Measurements from ENCODE around the gene RPA4.

Gene RPA4

DNA sequence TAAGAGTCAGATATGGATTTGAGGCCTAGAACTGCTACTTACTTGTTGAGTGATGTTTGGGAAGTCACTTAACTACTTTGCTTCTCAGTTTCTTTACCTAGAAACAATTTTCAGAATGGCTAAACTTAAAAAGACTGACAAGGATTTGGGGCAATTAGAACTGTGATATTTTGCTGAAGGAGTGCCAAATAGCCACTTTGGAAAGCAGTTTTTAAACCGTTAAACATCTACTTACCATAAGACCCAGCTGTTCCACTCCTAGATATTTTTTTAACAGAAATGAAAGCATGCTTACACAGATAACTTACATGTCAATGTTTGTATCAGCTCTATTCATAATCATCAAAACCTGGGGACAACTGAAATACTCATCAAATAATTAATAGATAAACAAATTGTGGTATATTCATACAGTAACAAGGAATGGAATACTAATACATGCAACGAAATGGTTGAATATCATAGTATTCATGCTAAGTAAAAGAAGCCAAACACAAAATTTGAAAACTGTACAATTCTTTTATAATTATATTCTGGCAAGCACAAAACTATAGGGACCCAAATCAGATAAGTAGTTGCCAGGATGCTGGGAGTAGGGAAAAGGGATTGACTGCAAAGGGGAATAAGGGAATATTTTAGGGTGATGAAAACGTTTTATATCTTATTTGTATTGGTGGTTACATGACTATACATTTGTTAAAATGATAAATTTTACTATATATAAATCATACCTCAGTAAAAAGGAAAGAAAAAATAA lies 24.0 kb downstream of the RPA4 start:
- no peaks in the 10 kb centered on the region for H3K4me1 Mint-ChIP-seq
- no peaks in the 10 kb centered on the region for H3K27me3 Mint-ChIP-seq
- H3K4me3 Mint-ChIP-seq, result no peak overlapping the region
- H3K36me3 Mint-ChIP-seq, result no peaks in the 10 kb centered on the region
- no peak for ATAC-seq (replicated peaks)
- no peaks in the 10 kb centered on the region for H3K9me3 Mint-ChIP-seq
- no peak for DNase-seq
- H3K27ac Mint-ChIP-seq, result no peak overlapping the region

DNA sequence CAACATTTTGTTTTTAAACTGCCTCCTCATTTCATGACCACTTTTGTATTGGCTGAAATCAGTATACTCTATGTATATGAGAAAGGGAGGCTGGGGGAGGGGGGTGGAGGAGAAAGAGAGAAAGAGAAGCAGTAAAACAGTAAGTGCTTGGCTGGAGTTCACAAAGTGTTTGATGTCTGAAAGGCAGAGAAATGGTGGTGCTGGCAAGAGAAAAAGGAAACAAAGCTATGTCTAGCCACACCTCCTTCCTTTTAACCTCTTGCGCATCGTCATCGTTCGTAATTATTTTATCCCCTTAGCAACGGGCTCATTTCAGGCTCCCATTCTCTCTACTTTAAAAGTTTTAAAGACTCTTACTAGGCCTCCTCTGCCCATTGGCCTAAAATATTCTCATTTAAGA lies 25.6 kb downstream of the RPA4 start:
- Mint-ChIP-seq H3K4me1 (peaks cover 0 to 2% of the 10 kb centered on the region in 2 donors), H3K4me3 (no peak overlapping the region), H3K27me3 (no peaks in the 10 kb centered on the region), H3K9me3 (no peaks in the 10 kb centered on the region), H3K36me3 (no peaks in the 10 kb centered on the region), H3K27ac (no peak overlapping the region)
- no peak for ATAC-seq (replicated peaks)
- no peak for DNase-seq

DNA sequence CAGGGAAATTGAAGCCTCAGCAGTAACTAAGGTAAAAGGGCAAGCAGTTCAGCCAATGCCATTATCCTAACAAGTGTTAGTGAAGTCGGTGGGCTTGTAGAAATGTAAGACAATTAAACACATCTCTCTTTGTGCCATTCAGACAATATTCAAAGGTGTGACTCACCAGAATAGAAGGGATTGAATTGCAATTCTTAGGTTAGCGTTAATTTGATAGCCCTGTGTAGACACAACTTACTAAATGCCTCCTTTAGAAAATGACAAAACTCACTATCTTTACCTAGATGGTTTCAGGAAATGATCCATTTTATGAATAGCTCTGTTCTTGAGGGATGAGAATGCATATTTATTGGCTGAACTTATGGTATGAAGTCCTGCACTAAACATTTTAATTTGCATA lies 35.2 kb downstream of the RPA4 start:
- Mint-ChIP-seq H3K4me1 (peaks cover 0 to 5% of the 10 kb centered on the region in 2 donors), H3K27me3 (no peaks in the 10 kb centered on the region), H3K9me3 (no peaks in the 10 kb centered on the region), H3K36me3 (peaks cover 0 to 7% of the 10 kb centered on the region in 2 donors), H3K4me3 (no peak overlapping the region), H3K27ac (no peak overlapping the region)
- ATAC-seq (replicated peaks), result no peak
- no peak for DNase-seq

DNA sequence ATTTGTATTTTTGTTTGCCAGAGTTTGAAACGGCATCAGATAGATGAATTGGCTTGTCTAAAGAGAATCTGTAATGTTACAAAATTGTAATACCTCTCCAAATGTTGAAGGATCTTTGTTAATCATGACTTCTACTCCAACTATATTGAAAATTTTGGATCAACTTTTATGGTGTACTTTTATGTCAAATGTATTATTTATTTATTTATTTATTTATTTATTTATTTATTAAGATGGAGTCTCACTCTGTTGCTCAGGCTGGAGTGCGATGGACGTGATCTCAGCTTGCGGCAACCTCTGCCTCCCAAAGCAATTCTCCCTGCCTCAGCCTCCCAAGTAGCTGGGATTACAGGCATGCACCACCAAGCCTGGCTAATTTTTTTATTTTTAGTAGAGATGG lies 36.0 kb downstream of the RPA4 start:
- ATAC-seq (replicated peaks) (no peak), DNase-seq (no peak)
- Mint-ChIP-seq H3K36me3 (peaks cover 0 to 7% of the 10 kb centered on the region in 2 donors), H3K9me3 (no peaks in the 10 kb centered on the region), H3K27me3 (no peaks in the 10 kb centered on the region), H3K27ac (no peak overlapping the region), H3K4me1 (no peaks in the 10 kb centered on the region), H3K4me3 (no peak overlapping the region)

DNA sequence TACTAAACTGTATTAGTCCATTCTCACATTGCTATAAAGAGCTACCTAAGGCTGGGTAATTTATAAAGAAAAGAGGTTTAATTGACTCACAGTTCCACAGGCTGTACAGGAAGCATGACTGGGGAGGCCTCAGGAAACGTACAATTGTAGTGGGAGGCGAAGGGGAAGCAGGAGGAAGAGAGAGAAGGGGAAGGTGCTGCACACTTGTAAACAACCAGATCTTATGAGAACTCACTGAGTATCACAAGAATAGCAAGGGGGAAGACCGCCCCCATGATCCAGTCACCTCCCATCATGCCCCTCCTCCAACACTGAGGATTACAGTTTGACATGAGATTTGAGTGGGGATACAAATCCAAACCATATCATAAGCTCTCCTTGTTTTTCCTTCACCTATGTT lies 40.9 kb downstream of the RPA4 start:
- Mint-ChIP-seq H3K4me3 (no peak overlapping the region), H3K9me3 (peaks cover 0 to 4% of the 10 kb centered on the region in 2 donors), H3K4me1 (no peaks in the 10 kb centered on the region), H3K27ac (no peak overlapping the region), H3K36me3 (peaks cover 0 to 7% of the 10 kb centered on the region in 2 donors), H3K27me3 (no peaks in the 10 kb centered on the region)
- no peak for DNase-seq
- ATAC-seq (replicated peaks), result no peak

DNA sequence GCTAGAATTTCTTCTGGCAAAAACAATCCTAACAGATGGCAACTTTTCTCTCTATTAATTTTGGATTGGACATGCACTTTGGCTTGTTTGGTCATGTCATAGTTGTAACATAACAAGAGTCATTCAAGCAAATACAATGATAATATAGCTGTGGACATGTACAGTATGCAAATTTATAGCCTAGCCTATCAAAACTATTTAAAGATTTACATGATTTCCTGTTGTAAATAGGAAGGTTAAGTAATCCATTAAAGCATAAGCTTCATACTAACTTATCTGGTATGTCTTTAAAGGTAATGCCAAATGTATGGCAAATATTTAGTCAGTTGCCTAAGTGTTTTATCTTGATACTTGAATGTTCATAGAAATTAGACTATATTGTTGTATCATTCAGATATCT lies 45.3 kb downstream of the RPA4 start:
- Mint-ChIP-seq H3K27ac (no peak overlapping the region), H3K4me3 (no peak overlapping the region)
- no peak for ATAC-seq (replicated peaks)

More for the DNA sequence above, 45.3 kb downstream of the RPA4 start:
- peaks cover 0 to 4% of the 10 kb centered on the region in 2 donors for H3K36me3 Mint-ChIP-seq
- no peaks in the 10 kb centered on the region for H3K4me1 Mint-ChIP-seq
- no peak for DNase-seq
- no peaks in the 10 kb centered on the region for H3K27me3 Mint-ChIP-seq
- peaks cover 0 to 4% of the 10 kb centered on the region in 2 donors for H3K9me3 Mint-ChIP-seq

Data from stimulated activated naive B cell treated with anti-CD40 and anti-IgM and Interleukin-4, amounts not matched to agents 10 μg/mL and 1 μg/mL and 100 μg/mL, for 72 hours (primary cell).